HepG2 (cell line): ENCODE results near the gene STARD10. TPM values are rescaled to one million over a fixed set of nuclear protein-coding genes. Genes with fewer than 3 reads are reported as not detected.

ENCODE experiments used
- ETV6 ChIP-seq: sonication (generic); formaldehyde crosslinking; conservative IDR thresholded peaks from 2 replicates; pipeline ENCODE4 v1.4.0; 2020; ENCODE audit warnings: missing genetic modification reagents
- FOXC1 ChIP-seq: sonication (generic); formaldehyde crosslinking; IDR thresholded peaks from 2 replicates; pipeline ENCODE4 v1.8.0; 2022; ENCODE audit warnings: mild to moderate bottlenecking, missing genetic modification reagents, borderline replicate concordance
- GATAD1 ChIP-seq: IDR thresholded peaks from 2 replicates; pipeline ENCODE4 v1.6.1; 2016; ENCODE audit warnings: missing genetic modification reagents, missing compliant biosample characterization
- JUN ChIP-seq: sonication (generic); formaldehyde crosslinking; IDR thresholded peaks from 2 replicates; pipeline ENCODE4 v1.4.0; 2020; ENCODE audit warnings: mild to moderate bottlenecking, missing genetic modification reagents
- KDM4B ChIP-seq: sonication (generic); formaldehyde crosslinking; IDR thresholded peaks from 2 replicates; pipeline ENCODE4 v1.4.0; 2020; ENCODE audit warnings: missing genetic modification reagents
- MXD4 ChIP-seq: IDR thresholded peaks from 2 replicates; pipeline ENCODE4 v1.6.1; 2016; ENCODE audit warnings: mild to moderate bottlenecking, missing biosample characterization, missing genetic modification reagents
- SATB2 ChIP-seq: sonication (generic); formaldehyde crosslinking; IDR thresholded peaks from 2 replicates; pipeline ENCODE4 v1.5.0; 2020; ENCODE audit warnings: missing genetic modification reagents
- SMAD3 ChIP-seq: sonication (generic); formaldehyde crosslinking; IDR thresholded peaks from 2 replicates; pipeline ENCODE4 v1.4.0; 2020; ENCODE audit warnings: missing genetic modification reagents
- THAP11 ChIP-seq: IDR thresholded peaks from 2 replicates; pipeline ENCODE4 v1.6.1; 2016; ENCODE audit warnings: missing biosample characterization, missing genetic modification reagents
- ZHX2 ChIP-seq, 2 experiments: sonication (generic) in 1 of 2; formaldehyde crosslinking in 1 of 2; IDR thresholded peaks; 2 replicates each; pipeline versions ENCODE4 v1.6.1 to v1.9.0; 2014 to 2022; ENCODE audit warnings: antibody characterized with exemption in 1 of 2, borderline replicate concordance in 1 of 2, inconsistent platforms in 1 of 2, low read depth in 1 of 2, missing genetic modification reagents in 1 of 2
- ZMYM3 ChIP-seq: sonication (generic); formaldehyde crosslinking; IDR thresholded peaks from 2 replicates; pipeline ENCODE4 v1.5.1; 2020; ENCODE audit warnings: mild to moderate bottlenecking, missing genetic modification reagents
- ZUFSP ChIP-seq: sonication (generic); formaldehyde crosslinking; IDR thresholded peaks from 2 replicates; pipeline ENCODE4 v1.9.0; 2021; ENCODE audit warnings: missing genetic modification reagents, mild to moderate bottlenecking, borderline replicate concordance
- polyA plus RNA-seq, 8 experiments: library from polyadenylated mRNA; depleted of rRNA in 3 of 8; stranded (reverse) in 7 of 8; unstranded in 1 of 8; fragments of >200 nt; fragmentation: Illumina TruSeq in 4 of 8; extraction: Trizol in 4 of 8; gene quantifications; 2 replicates each; pipeline versions ENCODE4 v1.2.1 to v1.2.3, GENCODE V29; 2011 to 2016; ENCODE audit warnings: low read depth in 4 of 8, missing spikeins in 1 of 8, mixed read lengths in 1 of 8; ENCODE audit not compliant: insufficient read depth in 1 of 8
- total RNA-seq, 5 experiments: library from RNA; depleted of rRNA; stranded (reverse); fragments of >200 nt; fragmentation: Illumina TruSeq; extraction: Trizol; gene quantifications; 2 replicates each; pipeline ENCODE4 v1.2.3, GENCODE V29; 2016; ENCODE audit warnings: low read depth in 1 of 5
- TF ChIP-seq, protein P1 (sequence below): IDR thresholded peaks from 2 replicates; pipeline ENCODE4 v1.6.1; 2016; ENCODE audit warnings: control low read depth
- TF ChIP-seq, protein P2 (sequence below): IDR thresholded peaks from 2 replicates; pipeline ENCODE4 v1.4.0; 2020; ENCODE audit warnings: mild to moderate bottlenecking, missing genetic modification reagents
- TF ChIP-seq, protein P3 (sequence below): sonication (generic); formaldehyde crosslinking; IDR thresholded peaks from 2 replicates; pipeline ENCODE4 v1.5.1; 2020; ENCODE audit warnings: missing genetic modification reagents, mild to moderate bottlenecking, borderline replicate concordance

STARD10 gene
- total and polyA plus RNA-seq, 2 of the 13 experiments (the other 11 are each of a cell fraction or from before 2014, with no cell fraction given): 260 to 341 TPM

DNA sequence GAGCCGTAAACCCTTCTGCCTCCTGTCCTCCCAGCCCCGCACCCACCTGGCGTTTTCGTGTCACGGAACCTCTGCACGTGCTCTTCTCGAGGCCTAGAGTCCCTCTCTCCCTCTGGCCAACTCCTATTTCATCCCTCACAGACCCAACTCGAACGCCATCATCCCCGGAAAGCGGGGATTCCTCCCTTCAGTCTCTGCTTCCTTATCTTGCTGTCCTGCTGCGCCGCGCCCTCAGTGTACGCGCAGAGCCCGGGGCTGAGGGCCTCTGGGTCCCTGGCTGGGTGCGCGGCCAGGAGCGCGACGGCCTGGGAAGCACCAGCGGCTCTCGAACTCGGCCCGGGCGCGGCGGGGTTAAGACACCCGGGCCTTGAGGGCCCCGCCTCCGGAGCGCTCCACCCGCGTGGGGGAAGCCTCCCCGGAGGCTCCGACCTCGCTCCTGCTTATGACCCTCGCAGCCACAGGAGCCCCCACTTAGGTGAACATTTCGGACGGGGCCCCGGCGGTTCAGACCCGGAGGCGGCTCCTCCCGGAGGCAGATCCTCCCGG is 20.0 kb upstream of the STARD10 start (continued):
- TF ChIP-seq, protein P1, sequence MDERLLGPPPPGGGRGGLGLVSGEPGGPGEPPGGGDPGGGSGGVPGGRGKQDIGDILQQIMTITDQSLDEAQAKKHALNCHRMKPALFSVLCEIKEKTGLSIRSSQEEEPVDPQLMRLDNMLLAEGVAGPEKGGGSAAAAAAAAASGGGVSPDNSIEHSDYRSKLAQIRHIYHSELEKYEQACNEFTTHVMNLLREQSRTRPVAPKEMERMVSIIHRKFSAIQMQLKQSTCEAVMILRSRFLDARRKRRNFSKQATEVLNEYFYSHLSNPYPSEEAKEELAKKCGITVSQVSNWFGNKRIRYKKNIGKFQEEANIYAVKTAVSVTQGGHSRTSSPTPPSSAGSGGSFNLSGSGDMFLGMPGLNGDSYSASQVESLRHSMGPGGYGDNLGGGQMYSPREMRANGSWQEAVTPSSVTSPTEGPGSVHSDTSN (CRISPR knock-in tag): no peak
- TF ChIP-seq THAP11 (peak; percentile 68), MXD4 (no peak; the same call in 1 of the 2 replicates), ZUFSP (CRISPR knock-in tag) (no peak), FOXC1 (CRISPR knock-in tag) (peak; percentile 69; the same call in 1 of the 2 replicates), ETV6 (peak; percentile 60; the same call in 1 of the 2 replicates), JUN (no peak), ZHX2 (IDR thresholded peaks at IDR 0.05; ENCODE audit: low read depth) (no peak), ZHX2 (CRISPR knock-in tag; IDR thresholded peaks at IDR 0.05; ENCODE audit: borderline replicate concordance) (no peak), GATAD1 (CRISPR knock-in tag) (no peak), SMAD3 (CRISPR knock-in tag) (no peak), SATB2 (CRISPR knock-in tag) (no peak), ZMYM3 (CRISPR knock-in tag) (peak; percentile 25; the same call in 1 of the 2 replicates), KDM4B (CRISPR knock-in tag) (no peak)
- TF ChIP-seq, protein P2, sequence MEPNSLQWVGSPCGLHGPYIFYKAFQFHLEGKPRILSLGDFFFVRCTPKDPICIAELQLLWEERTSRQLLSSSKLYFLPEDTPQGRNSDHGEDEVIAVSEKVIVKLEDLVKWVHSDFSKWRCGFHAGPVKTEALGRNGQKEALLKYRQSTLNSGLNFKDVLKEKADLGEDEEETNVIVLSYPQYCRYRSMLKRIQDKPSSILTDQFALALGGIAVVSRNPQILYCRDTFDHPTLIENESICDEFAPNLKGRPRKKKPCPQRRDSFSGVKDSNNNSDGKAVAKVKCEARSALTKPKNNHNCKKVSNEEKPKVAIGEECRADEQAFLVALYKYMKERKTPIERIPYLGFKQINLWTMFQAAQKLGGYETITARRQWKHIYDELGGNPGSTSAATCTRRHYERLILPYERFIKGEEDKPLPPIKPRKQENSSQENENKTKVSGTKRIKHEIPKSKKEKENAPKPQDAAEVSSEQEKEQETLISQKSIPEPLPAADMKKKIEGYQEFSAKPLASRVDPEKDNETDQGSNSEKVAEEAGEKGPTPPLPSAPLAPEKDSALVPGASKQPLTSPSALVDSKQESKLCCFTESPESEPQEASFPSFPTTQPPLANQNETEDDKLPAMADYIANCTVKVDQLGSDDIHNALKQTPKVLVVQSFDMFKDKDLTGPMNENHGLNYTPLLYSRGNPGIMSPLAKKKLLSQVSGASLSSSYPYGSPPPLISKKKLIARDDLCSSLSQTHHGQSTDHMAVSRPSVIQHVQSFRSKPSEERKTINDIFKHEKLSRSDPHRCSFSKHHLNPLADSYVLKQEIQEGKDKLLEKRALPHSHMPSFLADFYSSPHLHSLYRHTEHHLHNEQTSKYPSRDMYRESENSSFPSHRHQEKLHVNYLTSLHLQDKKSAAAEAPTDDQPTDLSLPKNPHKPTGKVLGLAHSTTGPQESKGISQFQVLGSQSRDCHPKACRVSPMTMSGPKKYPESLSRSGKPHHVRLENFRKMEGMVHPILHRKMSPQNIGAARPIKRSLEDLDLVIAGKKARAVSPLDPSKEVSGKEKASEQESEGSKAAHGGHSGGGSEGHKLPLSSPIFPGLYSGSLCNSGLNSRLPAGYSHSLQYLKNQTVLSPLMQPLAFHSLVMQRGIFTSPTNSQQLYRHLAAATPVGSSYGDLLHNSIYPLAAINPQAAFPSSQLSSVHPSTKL (CRISPR knock-in tag): peak; percentile 50; the same call in 1 of the 2 replicates
- TF ChIP-seq, protein P3, sequence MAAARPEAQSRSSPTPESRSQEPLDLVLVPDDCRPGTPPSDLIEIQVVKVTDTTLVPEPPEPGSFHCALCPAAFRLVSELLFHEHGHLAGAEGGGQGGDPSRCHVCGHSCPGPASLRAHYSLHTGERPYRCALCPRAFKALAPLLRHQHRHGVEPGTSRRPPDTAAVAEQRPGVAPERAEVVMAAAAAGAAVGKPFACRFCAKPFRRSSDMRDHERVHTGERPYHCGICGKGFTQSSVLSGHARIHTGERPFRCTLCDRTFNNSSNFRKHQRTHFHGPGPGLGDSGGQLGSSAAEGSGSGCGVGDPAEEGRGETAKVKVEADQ (CRISPR knock-in tag): no peak; the same call in 1 of the 2 replicates
